Measurements from ENCODE around the gene TEX261.

TEX261 gene

GRCh38 chr2:70986499-70987189, 8.0 kb downstream of the TEX261 start:
- H3K9me3 ChIP-seq (ENCODE audit: insufficient read depth, low read depth, low read length), result no peaks in the 10 kb centered on the region
- H3K27me3 ChIP-seq (ENCODE audit: insufficient read depth, low read length), result no peaks in the 10 kb centered on the region
- H3K36me3 ChIP-seq (ENCODE audit: insufficient read depth, low read depth, low read length), result peaks cover 29% of the 10 kb centered on the region

GRCh38 chr2:70985956-70986355, 8.7 kb downstream of the TEX261 start:
- no peak overlapping the region for H3K27ac ChIP-seq (ENCODE audit: low read length)
- no peak overlapping the region for H3K9ac ChIP-seq (ENCODE audit: low read depth, low read length)
- H3K4me3 ChIP-seq (ENCODE audit: low read length), result no peak overlapping the region
- peaks cover 5% of the 10 kb centered on the region; the same call in 1 of the 2 replicates for H3K27me3 ChIP-seq (ENCODE audit: insufficient read depth, low read length)
- no peaks in the 10 kb centered on the region for H3K4me1 ChIP-seq (ENCODE audit: insufficient read depth, low read length)
- H3K36me3 ChIP-seq (ENCODE audit: insufficient read depth, low read depth, low read length), result peaks cover 28% of the 10 kb centered on the region
- H3K9me3 ChIP-seq (ENCODE audit: insufficient read depth, low read depth, low read length), result no peaks in the 10 kb centered on the region

More at GRCh38 chr2:70986499-70987189, 8.0 kb downstream of the TEX261 start:
- Histone ChIP-seq H3K4me3 (ENCODE audit: low read length) (no peak overlapping the region), H3K4me1 (ENCODE audit: insufficient read depth, low read length) (no peaks in the 10 kb centered on the region), H3K27ac (ENCODE audit: low read length) (no peak overlapping the region), H3K9ac (ENCODE audit: low read depth, low read length) (no peak overlapping the region)

- Histone ChIP-seq H3K9me3 (ENCODE audit: insufficient read depth, low read depth, low read length) (no peaks in the 10 kb centered on the region), H3K4me1 (ENCODE audit: insufficient read depth, low read length) (no peaks in the 10 kb centered on the region), H3K9ac (ENCODE audit: low read depth, low read length) (no peak overlapping the region), H3K4me3 (ENCODE audit: low read length) (no peak overlapping the region), H3K27me3 (ENCODE audit: insufficient read depth, low read length) (peaks cover 8% of the 10 kb centered on the region; the same call in 1 of the 2 replicates), H3K36me3 (ENCODE audit: insufficient read depth, low read depth, low read length) (peaks cover 28% of the 10 kb centered on the region), H3K27ac (ENCODE audit: low read length) (no peak overlapping the region)
Measured at GRCh38 chr2:70985283-70985688, 9.4 kb downstream of the TEX261 start.

GRCh38 chr2:70984576-70985282, 9.9 kb downstream of the TEX261 start:
- H3K27me3 ChIP-seq (ENCODE audit: insufficient read depth, low read length), result peaks cover 13% of the 10 kb centered on the region
- no peak overlapping the region for H3K9ac ChIP-seq (ENCODE audit: low read depth, low read length)
- H3K36me3 ChIP-seq (ENCODE audit: insufficient read depth, low read depth, low read length), result peaks cover 25% of the 10 kb centered on the region
- no peaks in the 10 kb centered on the region for H3K9me3 ChIP-seq (ENCODE audit: insufficient read depth, low read depth, low read length)
- no peaks in the 10 kb centered on the region for H3K4me1 ChIP-seq (ENCODE audit: insufficient read depth, low read length)
- peak overlapping the region; percentile 54; the same call in 1 of the 2 replicates for H3K4me3 ChIP-seq (ENCODE audit: low read length)
- H3K27ac ChIP-seq (ENCODE audit: low read length), result no peak overlapping the region

GRCh38 chr2:70984228-70984575, 10.5 kb downstream of the TEX261 start:
- peaks cover 18% of the 10 kb centered on the region for H3K27me3 ChIP-seq (ENCODE audit: insufficient read depth, low read length)
- H3K4me1 ChIP-seq (ENCODE audit: insufficient read depth, low read length), result no peaks in the 10 kb centered on the region
- H3K36me3 ChIP-seq (ENCODE audit: insufficient read depth, low read depth, low read length), result peaks cover 20% of the 10 kb centered on the region
- no peaks in the 10 kb centered on the region for H3K9me3 ChIP-seq (ENCODE audit: insufficient read depth, low read depth, low read length)
- H3K27ac ChIP-seq (ENCODE audit: low read length), result no peak overlapping the region
- H3K9ac ChIP-seq (ENCODE audit: low read depth, low read length), result no peak overlapping the region
- no peak overlapping the region for H3K4me3 ChIP-seq (ENCODE audit: low read length)

- H3K9ac ChIP-seq (ENCODE audit: low read depth, low read length), result no peak overlapping the region
- no peaks in the 10 kb centered on the region for H3K4me1 ChIP-seq (ENCODE audit: insufficient read depth, low read length)
- H3K27me3 ChIP-seq (ENCODE audit: insufficient read depth, low read length), result peaks cover 22% of the 10 kb centered on the region
- no peak overlapping the region for H3K4me3 ChIP-seq (ENCODE audit: low read length)
- no peak overlapping the region for H3K27ac ChIP-seq (ENCODE audit: low read length)
- no peaks in the 10 kb centered on the region for H3K9me3 ChIP-seq (ENCODE audit: insufficient read depth, low read depth, low read length)
- peaks cover 16% of the 10 kb centered on the region for H3K36me3 ChIP-seq (ENCODE audit: insufficient read depth, low read depth, low read length)
Measured at GRCh38 chr2:70983506-70984227, 11.0 kb downstream of the TEX261 start.

- H3K9me3 ChIP-seq (ENCODE audit: insufficient read depth, low read depth, low read length), result no peaks in the 10 kb centered on the region
- peaks cover 9% of the 10 kb centered on the region; the same call in 1 of the 2 replicates for H3K36me3 ChIP-seq (ENCODE audit: insufficient read depth, low read depth, low read length)
- no peaks in the 10 kb centered on the region for H3K4me1 ChIP-seq (ENCODE audit: insufficient read depth, low read length)
- H3K4me3 ChIP-seq (ENCODE audit: low read length), result no peak overlapping the region
- no peak overlapping the region for H3K27ac ChIP-seq (ENCODE audit: low read length)
- H3K27me3 ChIP-seq (ENCODE audit: insufficient read depth, low read length), result peaks cover 28% of the 10 kb centered on the region
- H3K9ac ChIP-seq (ENCODE audit: low read depth, low read length), result no peak overlapping the region
Measured at GRCh38 chr2:70982971-70983370, 11.7 kb downstream of the TEX261 start.

GRCh38 chr2:70981866-70982810, 12.5 kb downstream of the TEX261 start:
- H3K27me3 ChIP-seq (ENCODE audit: insufficient read depth, low read length), result peaks cover 35% of the 10 kb centered on the region
- H3K4me3 ChIP-seq (ENCODE audit: low read length), result no peak overlapping the region

GRCh38 chr2:70981421-70981820, 13.3 kb downstream of the TEX261 start:
- Histone ChIP-seq H3K9ac (ENCODE audit: low read depth, low read length) (no peak overlapping the region), H3K27me3 (ENCODE audit: insufficient read depth, low read length) (peaks cover 35% of the 10 kb centered on the region), H3K36me3 (ENCODE audit: insufficient read depth, low read depth, low read length) (no peaks in the 10 kb centered on the region), H3K27ac (ENCODE audit: low read length) (no peak overlapping the region), H3K4me1 (ENCODE audit: insufficient read depth, low read length) (no peaks in the 10 kb centered on the region), H3K4me3 (ENCODE audit: low read length) (no peak overlapping the region), H3K9me3 (ENCODE audit: insufficient read depth, low read depth, low read length) (no peaks in the 10 kb centered on the region)

More at GRCh38 chr2:70981866-70982810, 12.5 kb downstream of the TEX261 start:
- Histone ChIP-seq H3K36me3 (ENCODE audit: insufficient read depth, low read depth, low read length) (peaks cover under 1% of the 10 kb centered on the region; the same call in 1 of the 2 replicates), H3K27ac (ENCODE audit: low read length) (no peak overlapping the region), H3K4me1 (ENCODE audit: insufficient read depth, low read length) (no peaks in the 10 kb centered on the region), H3K9me3 (ENCODE audit: insufficient read depth, low read depth, low read length) (no peaks in the 10 kb centered on the region), H3K9ac (ENCODE audit: low read depth, low read length) (no peak overlapping the region)

- Histone ChIP-seq H3K4me1 (ENCODE audit: insufficient read depth, low read length) (no peaks in the 10 kb centered on the region), H3K9me3 (ENCODE audit: insufficient read depth, low read depth, low read length) (no peaks in the 10 kb centered on the region), H3K9ac (ENCODE audit: low read depth, low read length) (no peak overlapping the region), H3K36me3 (ENCODE audit: insufficient read depth, low read depth, low read length) (no peaks in the 10 kb centered on the region), H3K4me3 (ENCODE audit: low read length) (0 out of 2 replicates have a peak overlapping the region, but pooled peaks have one; percentile 71), H3K27me3 (ENCODE audit: insufficient read depth, low read length) (peaks cover 40% of the 10 kb centered on the region), H3K27ac (ENCODE audit: low read length) (no peak overlapping the region)
Measured at GRCh38 chr2:70979626-70980025, 15.0 kb downstream of the TEX261 start.

GRCh38 chr2:70979180-70979488, 15.5 kb downstream of the TEX261 start:
- no peaks in the 10 kb centered on the region for H3K36me3 ChIP-seq (ENCODE audit: insufficient read depth, low read depth, low read length)
- H3K4me3 ChIP-seq (ENCODE audit: low read length), result peak overlapping the region; percentile 71
- no peaks in the 10 kb centered on the region for H3K9me3 ChIP-seq (ENCODE audit: insufficient read depth, low read depth, low read length)
- H3K27ac ChIP-seq (ENCODE audit: low read length), result no peak overlapping the region
- peaks cover 42% of the 10 kb centered on the region for H3K27me3 ChIP-seq (ENCODE audit: insufficient read depth, low read length)
- peak overlapping the region; percentile 8; the same call in 1 of the 2 replicates for H3K9ac ChIP-seq (ENCODE audit: low read depth, low read length)
- H3K4me1 ChIP-seq (ENCODE audit: insufficient read depth, low read length), result no peaks in the 10 kb centered on the region

Data from iPS-20b (cell line).